Measurements from ENCODE around the gene OR2T1.

GRCh38 chr1:248373761-248374160, 29.1 kb upstream of the OR2T1 start:
- TF ChIP-seq EZH2 (IDR thresholded peaks at IDR 0.05; ENCODE audit: insufficient read depth, poor library complexity, severe bottlenecking) (no peak), EZH2phosphoT487 (IDR thresholded peaks at IDR 0.05; ENCODE audit: insufficient read depth, low read depth) (no peak)
